KMS-11 (cell line): ENCODE results near the gene URM1.
"Not testable (repeated sequence)": the region's sequence is repeated elsewhere in the genome, so short reads cannot be mapped to it uniquely, and the experiment has no call there.

Source experiments
- H2AFZ ChIP-seq: fragments of 200-600 bp; sonication (generic); 2 replicates; pipeline ENCODE4 v1.6.1; 2016; ENCODE audit warnings: antibody characterized with exemption, mixed run types, low read depth
- H3K27ac ChIP-seq: fragments of 200-600 bp; sonication (generic); 2 replicates; pipeline ENCODE4 v1.6.1; 2016; ENCODE audit warnings: mild to moderate bottlenecking, mixed run types
- H3K27me3 ChIP-seq: fragments of 200-600 bp; sonication (generic); 2 replicates; pipeline ENCODE4 v1.6.1; 2017; ENCODE audit warnings: mild to moderate bottlenecking, low read depth, mixed run types, moderate library complexity; ENCODE audit not compliant: insufficient read depth
- H3K36me3 ChIP-seq: fragments of 200-600 bp; sonication (generic); 2 replicates; pipeline ENCODE4 v1.6.1; 2017; ENCODE audit warnings: mild to moderate bottlenecking, mixed run types; ENCODE audit not compliant: insufficient read depth
- H3K4me1 ChIP-seq: fragments of 200-600 bp; sonication (generic); 2 replicates; pipeline ENCODE4 v1.6.1; 2016; ENCODE audit warnings: mild to moderate bottlenecking, low read depth, mixed run types; ENCODE audit not compliant: poor library complexity, severe bottlenecking
- H3K4me2 ChIP-seq: fragments of 200-600 bp; sonication (generic); 2 replicates; pipeline ENCODE4 v1.7.0; 2016; ENCODE audit warnings: mild to moderate bottlenecking, mixed run types
- H3K4me3 ChIP-seq: fragments of 200-600 bp; sonication (generic); IDR thresholded peaks from 2 replicates; pipeline ENCODE4 v1.6.1; 2017; ENCODE audit warnings: low read depth, low read length, mixed read lengths; ENCODE audit not compliant: insufficient read depth
- H3K79me2 ChIP-seq: fragments of 200-600 bp; sonication (generic); 2 replicates; pipeline ENCODE4 v1.6.1; 2016; ENCODE audit warnings: low read depth, mixed run types; ENCODE audit not compliant: insufficient read depth
- H3K9ac ChIP-seq: fragments of 200-600 bp; sonication (generic); 2 replicates; pipeline ENCODE4 v1.6.1; 2016; ENCODE audit warnings: mild to moderate bottlenecking, mixed run types
- H4K20me1 ChIP-seq: fragments of 200-600 bp; sonication (generic); 2 replicates; pipeline ENCODE4 v1.6.1; 2016; ENCODE audit warnings: mild to moderate bottlenecking, mixed run types; ENCODE audit not compliant: insufficient read depth
- TF ChIP-seq, protein P1 (sequence below): fragments of 200-600 bp; sonication (generic); conservative IDR thresholded peaks from 2 replicates; pipeline ENCODE4 v1.6.1; 2017; ENCODE audit warnings: low read depth, mild to moderate bottlenecking, antibody characterized with exemption, low read length, moderate library complexity, mixed read lengths

Gene URM1

DNA sequence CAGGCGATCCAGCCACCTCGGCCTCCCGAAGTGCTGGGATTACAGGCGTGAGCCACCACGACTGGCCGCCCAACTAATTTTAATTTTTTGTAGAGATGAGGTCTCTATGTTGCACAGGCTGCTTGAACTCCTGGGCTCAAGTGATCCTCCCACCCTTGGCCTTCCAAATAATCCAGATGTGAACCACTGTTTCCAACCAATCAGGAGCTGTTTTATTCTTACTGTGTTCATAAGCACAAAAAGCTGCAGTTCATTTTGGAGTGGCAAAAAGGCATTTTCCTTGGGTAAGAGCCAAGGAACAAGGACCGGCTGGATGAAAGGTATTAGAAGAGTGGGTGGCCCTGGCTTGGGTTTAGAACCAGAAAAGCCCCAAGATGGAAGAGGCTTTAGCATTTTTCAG lies 36.0 kb upstream of the URM1 start:
- no peak overlapping the region for H3K9ac ChIP-seq
- H3K4me1 ChIP-seq: peaks cover 14% of the 10 kb centered on the region
- H3K27me3 ChIP-seq: no peaks in the 10 kb centered on the region
- no peak overlapping the region for H3K4me2 ChIP-seq
- H4K20me1 ChIP-seq: no peaks in the 10 kb centered on the region
- H3K36me3 ChIP-seq: no peaks in the 10 kb centered on the region
- H3K79me2 ChIP-seq: no peaks in the 10 kb centered on the region
- no peak overlapping the region for H2AFZ ChIP-seq
- H3K27ac ChIP-seq: no peak overlapping the region
- TF ChIP-seq, protein P1, sequence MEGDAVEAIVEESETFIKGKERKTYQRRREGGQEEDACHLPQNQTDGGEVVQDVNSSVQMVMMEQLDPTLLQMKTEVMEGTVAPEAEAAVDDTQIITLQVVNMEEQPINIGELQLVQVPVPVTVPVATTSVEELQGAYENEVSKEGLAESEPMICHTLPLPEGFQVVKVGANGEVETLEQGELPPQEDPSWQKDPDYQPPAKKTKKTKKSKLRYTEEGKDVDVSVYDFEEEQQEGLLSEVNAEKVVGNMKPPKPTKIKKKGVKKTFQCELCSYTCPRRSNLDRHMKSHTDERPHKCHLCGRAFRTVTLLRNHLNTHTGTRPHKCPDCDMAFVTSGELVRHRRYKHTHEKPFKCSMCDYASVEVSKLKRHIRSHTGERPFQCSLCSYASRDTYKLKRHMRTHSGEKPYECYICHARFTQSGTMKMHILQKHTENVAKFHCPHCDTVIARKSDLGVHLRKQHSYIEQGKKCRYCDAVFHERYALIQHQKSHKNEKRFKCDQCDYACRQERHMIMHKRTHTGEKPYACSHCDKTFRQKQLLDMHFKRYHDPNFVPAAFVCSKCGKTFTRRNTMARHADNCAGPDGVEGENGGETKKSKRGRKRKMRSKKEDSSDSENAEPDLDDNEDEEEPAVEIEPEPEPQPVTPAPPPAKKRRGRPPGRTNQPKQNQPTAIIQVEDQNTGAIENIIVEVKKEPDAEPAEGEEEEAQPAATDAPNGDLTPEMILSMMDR: no peak
- no peak overlapping the region for H3K4me3 ChIP-seq

DNA sequence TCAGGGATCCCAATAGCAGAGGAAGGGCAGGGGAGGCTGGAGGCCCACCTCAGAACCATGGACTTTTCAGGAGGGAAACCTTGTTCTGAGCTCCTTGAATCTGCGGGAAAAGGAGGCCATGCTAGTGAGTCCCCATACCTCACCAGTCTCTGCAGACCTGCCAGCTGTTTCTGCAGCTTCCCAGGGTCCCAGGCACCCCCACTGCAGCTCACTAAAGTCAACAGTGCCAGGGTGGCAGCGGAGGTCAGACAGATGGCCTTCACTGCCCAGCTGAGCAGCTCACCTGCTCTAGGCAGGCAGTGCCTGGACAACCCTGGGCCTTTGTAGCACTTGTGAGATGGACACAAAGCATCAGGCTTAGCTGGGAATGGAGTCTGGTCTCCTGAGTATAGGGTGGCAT lies 35.3 kb upstream of the URM1 start:
- Histone ChIP-seq H3K4me3 (no peak overlapping the region), H3K27me3 (no peaks in the 10 kb centered on the region), H3K36me3 (no peaks in the 10 kb centered on the region), H3K9ac (no peak overlapping the region), H3K79me2 (no peaks in the 10 kb centered on the region), H3K4me1 (peaks cover 14% of the 10 kb centered on the region), H3K4me2 (no peak overlapping the region), H4K20me1 (no peaks in the 10 kb centered on the region), H3K27ac (no peak overlapping the region), H2AFZ (no peak overlapping the region)
- TF ChIP-seq, protein P1: no peak

DNA sequence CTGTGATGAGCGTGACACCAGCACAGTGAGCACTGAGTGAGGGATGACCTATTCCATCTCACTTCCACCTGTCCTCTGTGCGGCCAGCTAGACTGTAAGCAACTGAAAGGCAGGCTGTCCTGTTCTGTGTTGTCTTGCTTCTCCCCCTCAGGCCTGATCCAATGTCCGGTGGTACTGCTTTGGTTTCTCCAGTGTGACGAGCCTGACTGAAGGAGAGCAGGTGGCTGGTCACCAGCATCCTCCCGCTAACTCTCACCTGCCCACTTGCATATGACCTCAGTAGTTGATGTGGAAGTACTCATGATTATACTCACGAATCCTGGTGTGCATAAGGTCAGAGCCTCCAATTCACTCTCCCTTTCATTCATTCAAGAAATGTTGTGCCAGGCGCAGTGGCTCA lies 33.2 kb upstream of the URM1 start:
- H3K4me1 ChIP-seq: peaks cover 14% of the 10 kb centered on the region
- H3K79me2 ChIP-seq: no peaks in the 10 kb centered on the region
- no peak overlapping the region for H3K4me3 ChIP-seq
- no peaks in the 10 kb centered on the region for H3K36me3 ChIP-seq
- no peaks in the 10 kb centered on the region for H4K20me1 ChIP-seq
- no peak overlapping the region for H3K9ac ChIP-seq
- H2AFZ ChIP-seq: no peak overlapping the region
- no peak overlapping the region for H3K27ac ChIP-seq
- H3K4me2 ChIP-seq: no peak overlapping the region
- no peaks in the 10 kb centered on the region for H3K27me3 ChIP-seq
- TF ChIP-seq, protein P1: no peak

DNA sequence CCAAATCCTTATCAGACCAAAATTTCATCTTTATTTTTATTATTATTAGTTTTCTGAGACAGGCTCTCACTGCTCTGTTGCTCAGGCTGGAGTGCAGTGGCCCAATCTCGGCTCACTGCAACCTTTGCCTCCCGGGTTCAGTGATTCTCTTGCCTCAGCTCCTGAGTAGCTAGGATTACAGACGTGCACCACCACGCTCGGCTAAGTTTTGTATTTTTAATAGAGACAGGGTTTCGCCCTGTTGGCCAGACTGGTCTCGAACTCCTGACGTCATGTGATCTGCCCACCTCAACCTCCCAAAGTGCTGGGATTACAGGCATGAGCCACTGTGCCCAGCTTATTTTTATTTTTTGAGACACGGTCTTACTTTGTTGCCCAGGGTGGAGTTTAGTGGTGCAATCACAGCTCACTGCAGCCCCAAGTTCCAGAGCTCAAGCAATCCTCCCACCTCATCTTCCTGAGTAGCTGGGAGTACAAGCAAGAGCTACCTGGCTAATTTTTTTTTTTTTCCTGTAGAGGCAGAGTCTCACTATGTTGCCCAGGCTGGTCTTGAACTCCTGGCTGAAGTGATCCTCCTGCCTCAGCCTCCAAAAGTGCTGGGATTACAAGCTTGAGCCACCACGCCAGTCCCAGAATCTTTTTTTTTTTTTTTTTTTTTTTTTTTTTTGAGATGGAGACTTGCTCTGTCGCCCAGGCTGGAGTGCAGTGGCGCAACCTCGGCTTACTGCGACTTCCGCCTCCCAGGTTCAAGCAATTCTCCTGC lies 32.1 kb upstream of the URM1 start:
- H3K36me3 ChIP-seq, H3K27me3 ChIP-seq, H3K4me3 ChIP-seq, H4K20me1 ChIP-seq, H3K79me2 ChIP-seq: not testable (repeated sequence)
- 0 out of 2 replicates have a peak overlapping the region, but pooled peaks have one; percentile 59 for H3K9ac ChIP-seq
- H3K4me1 ChIP-seq: peaks cover 14% of the 10 kb centered on the region
- H3K27ac ChIP-seq: peak overlapping the region; percentile 64; the same call in 1 of the 2 replicates
- H2AFZ ChIP-seq: peak overlapping the region; percentile 85; the same call in 1 of the 2 replicates
- H3K4me2 ChIP-seq: peak overlapping the region; percentile 42
